DOHH2 (cell line): ENCODE data around the gene LACTBL1.

Experiments used
- EZH2phosphoT487 ChIP-seq: fragments of 200-600 bp; sonication (generic); IDR thresholded peaks from 2 replicates; pipeline ENCODE4 v1.6.1; 2017; ENCODE audit warnings: borderline replicate concordance, mild to moderate bottlenecking, antibody characterized with exemption, low read length, moderate library complexity, mixed read lengths
- TF ChIP-seq, protein P1 (sequence below): fragments of 200-600 bp; sonication (generic); IDR thresholded peaks from one replicate; pipeline ENCODE4 v1.5.1; 2014; ENCODE audit warnings: antibody characterized with exemption, mild to moderate bottlenecking, low read depth, low read length; ENCODE audit not compliant: poor library complexity, severe bottlenecking

- TF ChIP-seq, protein P1, sequence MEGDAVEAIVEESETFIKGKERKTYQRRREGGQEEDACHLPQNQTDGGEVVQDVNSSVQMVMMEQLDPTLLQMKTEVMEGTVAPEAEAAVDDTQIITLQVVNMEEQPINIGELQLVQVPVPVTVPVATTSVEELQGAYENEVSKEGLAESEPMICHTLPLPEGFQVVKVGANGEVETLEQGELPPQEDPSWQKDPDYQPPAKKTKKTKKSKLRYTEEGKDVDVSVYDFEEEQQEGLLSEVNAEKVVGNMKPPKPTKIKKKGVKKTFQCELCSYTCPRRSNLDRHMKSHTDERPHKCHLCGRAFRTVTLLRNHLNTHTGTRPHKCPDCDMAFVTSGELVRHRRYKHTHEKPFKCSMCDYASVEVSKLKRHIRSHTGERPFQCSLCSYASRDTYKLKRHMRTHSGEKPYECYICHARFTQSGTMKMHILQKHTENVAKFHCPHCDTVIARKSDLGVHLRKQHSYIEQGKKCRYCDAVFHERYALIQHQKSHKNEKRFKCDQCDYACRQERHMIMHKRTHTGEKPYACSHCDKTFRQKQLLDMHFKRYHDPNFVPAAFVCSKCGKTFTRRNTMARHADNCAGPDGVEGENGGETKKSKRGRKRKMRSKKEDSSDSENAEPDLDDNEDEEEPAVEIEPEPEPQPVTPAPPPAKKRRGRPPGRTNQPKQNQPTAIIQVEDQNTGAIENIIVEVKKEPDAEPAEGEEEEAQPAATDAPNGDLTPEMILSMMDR: no peak
- no peak for TF ChIP-seq EZH2phosphoT487
These were observed 23.1 kb upstream of the LACTBL1 start for GRCh38 chr1:22995774-22996173.
